HG02678 (cell line): ENCODE results near the gene ZFC3H1.
"Not testable (repeated sequence)": the region's sequence is repeated elsewhere in the genome, so short reads cannot be mapped to it uniquely, and the experiment has no call there.

ENCODE experiments used
- ATAC-seq: cut with Tn5 transposase; IDR thresholded peaks from one replicate; pipeline ENCODE4 v1.9.1; 2021; ENCODE audit warnings: mild to moderate bottlenecking, moderate library complexity; ENCODE audit not compliant: unreplicated experiment

The ZFC3H1 gene

GRCh38 chr12:71582925-71583324, 80.7 kb downstream of the ZFC3H1 start:
- no peak for ATAC-seq

DNA sequence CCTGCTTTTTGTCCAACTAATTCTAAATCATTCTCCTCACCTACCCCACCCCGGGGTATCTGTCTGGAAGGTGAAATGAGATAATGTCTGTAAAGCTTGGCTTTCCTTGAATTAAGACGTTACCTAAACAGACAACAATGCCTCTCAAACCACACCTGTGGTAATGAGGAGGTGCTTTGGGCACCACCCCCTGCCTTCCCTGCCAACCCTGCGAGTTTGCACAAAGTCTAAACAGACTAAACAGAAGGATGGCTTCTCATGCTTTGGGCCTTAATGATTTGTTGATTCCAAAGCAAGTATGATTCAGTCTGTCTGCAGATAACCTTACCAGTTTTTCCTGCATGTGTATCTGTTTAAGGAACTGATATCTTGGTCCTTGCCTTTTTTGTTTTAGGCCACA, 82.4 kb downstream of the ZFC3H1 start:
- ATAC-seq, result no peak

- no peak for ATAC-seq
These were observed 84.9 kb downstream of the ZFC3H1 start for GRCh38 chr12:71578694-71579258.

DNA sequence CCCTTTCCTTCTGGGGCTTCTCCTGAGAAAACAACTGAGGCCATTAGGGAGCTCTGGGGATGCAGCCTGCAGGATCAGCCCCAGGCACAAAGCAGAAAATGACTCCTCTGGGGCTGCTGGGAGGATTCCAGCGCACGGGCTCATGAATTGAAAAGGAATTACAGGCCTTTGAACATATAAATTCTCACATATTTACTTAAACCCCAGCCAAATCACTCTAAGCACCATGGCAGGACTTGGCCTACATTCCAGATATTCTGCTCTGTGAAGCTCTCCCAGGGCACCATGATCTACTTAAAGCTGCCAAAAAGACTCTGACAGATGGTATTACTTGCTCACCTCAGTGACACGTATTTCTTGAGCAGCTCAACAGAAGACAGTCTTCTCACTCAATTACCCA, 87.2 kb downstream of the ZFC3H1 start:
- ATAC-seq, result no peak

GRCh38 chr12:71569885-71570284, 93.8 kb downstream of the ZFC3H1 start:
- ATAC-seq, result not testable (repeated sequence)

DNA sequence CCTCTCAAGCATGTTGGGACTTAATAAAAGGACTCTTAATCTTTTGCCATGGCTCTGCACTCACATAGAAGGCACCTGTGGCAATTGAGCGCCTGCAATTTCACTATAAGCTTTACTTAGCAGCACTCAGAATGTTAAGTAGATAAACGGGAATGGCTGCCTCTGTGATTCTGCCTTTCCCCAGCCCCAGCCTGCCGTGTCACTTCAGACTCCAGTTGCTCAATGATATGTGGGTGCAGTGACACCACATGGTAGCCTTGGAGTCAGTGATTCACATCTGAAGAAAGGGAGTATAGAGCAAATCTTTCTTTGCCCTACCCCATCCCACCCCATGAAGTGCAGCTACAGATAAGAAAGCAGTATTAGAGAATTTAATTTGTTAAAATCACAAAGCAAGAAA, 96.1 kb downstream of the ZFC3H1 start:
- no peak for ATAC-seq

DNA sequence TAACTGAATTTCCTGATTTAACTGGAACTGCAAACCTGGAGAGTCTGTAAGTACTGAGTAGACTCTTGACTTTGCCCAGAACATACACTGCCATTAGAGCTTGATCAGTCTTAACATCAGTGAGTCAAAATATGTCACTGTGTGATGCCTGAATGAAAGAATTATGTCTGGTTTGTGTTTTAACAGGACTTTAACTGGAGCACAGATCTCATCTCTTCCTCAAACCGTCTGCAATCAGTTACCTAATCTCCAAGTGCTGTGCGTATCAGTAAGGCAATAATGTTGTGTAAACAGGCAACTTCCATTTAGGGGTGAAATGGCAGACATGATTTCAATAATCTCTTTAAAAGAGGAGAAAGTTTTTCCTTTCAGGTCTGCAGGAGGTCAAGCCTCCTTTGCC, 97.0 kb downstream of the ZFC3H1 start:
- no peak for ATAC-seq

DNA sequence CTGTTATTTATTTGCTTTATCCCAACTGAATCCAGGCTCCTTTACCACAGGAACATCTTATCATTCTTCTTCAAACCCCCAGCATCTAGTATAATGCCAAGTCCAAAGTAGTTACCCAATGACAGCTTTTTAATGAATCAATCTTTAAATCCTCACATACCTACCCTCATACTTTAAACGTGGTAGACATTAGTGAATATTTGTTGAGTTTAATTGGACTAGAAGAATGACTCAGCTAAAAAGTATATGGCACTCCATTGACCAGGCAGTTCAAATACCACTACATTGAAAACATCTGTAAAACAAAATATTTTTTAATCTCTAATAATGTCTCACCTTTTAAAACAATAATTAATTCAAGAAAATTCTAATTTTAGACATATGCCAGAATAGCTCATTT, 98.1 kb downstream of the ZFC3H1 start:
- no peak for ATAC-seq

- no peak for ATAC-seq
These were observed 100.7 kb downstream of the ZFC3H1 start for GRCh38 chr12:71562676-71563595.
